Hepatocyte (in vitro differentiated cells): ENCODE data around the gene GDPD3. TPM values are rescaled to one million over a fixed set of nuclear protein-coding genes. Genes with fewer than 3 reads are reported as not detected.

ENCODE experiments used
- DNase-seq: peaks from one replicate; pipeline ENCODE4 v3.0.0-alpha.2; 2016; ENCODE audit warnings: low spot score
- H2AFZ ChIP-seq: fragments of 200-600 bp; sonication (generic); 2 replicates; pipeline ENCODE4 v1.6.0; 2016; ENCODE audit warnings: antibody characterized with exemption, mild to moderate bottlenecking
- H3K27ac ChIP-seq: fragments of 200-600 bp; sonication (generic); 2 replicates; pipeline ENCODE4 v1.5.1; 2016; ENCODE audit warnings: mild to moderate bottlenecking
- H3K27me3 ChIP-seq: fragments of 200-600 bp; sonication (generic); 2 replicates; pipeline ENCODE4 v1.6.1; 2016
- H3K36me3 ChIP-seq: fragments of 200-600 bp; sonication (generic); replicated peaks from 2 replicates; pipeline ENCODE4 v1.5.1; 2016; ENCODE audit warnings: low read depth; ENCODE audit not compliant: insufficient read depth
- H3K4me1 ChIP-seq: fragments of 200-600 bp; sonication (generic); 2 replicates; pipeline ENCODE4 v1.5.1; 2016; ENCODE audit warnings: mild to moderate bottlenecking, moderate library complexity; ENCODE audit not compliant: insufficient read depth
- H3K4me2 ChIP-seq: fragments of 200-600 bp; sonication (generic); 2 replicates; pipeline ENCODE4 v1.6.0; 2016
- H3K4me3 ChIP-seq: fragments of 200-600 bp; sonication (generic); 2 replicates; pipeline ENCODE4 v1.5.1; 2016; ENCODE audit warnings: mild to moderate bottlenecking
- H3K79me2 ChIP-seq: fragments of 200-600 bp; sonication (generic); 2 replicates; pipeline ENCODE4 v1.6.0; 2017; ENCODE audit warnings: mild to moderate bottlenecking
- H3K9me2 ChIP-seq: fragments of 200-600 bp; sonication (generic); replicated peaks from 2 replicates; pipeline ENCODE4 v1.6.0; 2017; ENCODE audit warnings: mild to moderate bottlenecking; ENCODE audit not compliant: insufficient read depth
- H3K9me3 ChIP-seq: fragments of 200-600 bp; sonication (generic); 2 replicates; pipeline ENCODE4 v1.5.1; 2016; ENCODE audit warnings: low read depth, mild to moderate bottlenecking
- H4K20me1 ChIP-seq: fragments of 200-600 bp; sonication (generic); 2 replicates; pipeline ENCODE4 v1.6.0; 2016; ENCODE audit warnings: mild to moderate bottlenecking; ENCODE audit not compliant: insufficient read depth, poor library complexity, severe bottlenecking
- CTCF ChIP-seq: fragments of 200-600 bp; sonication (generic); IDR thresholded peaks from 2 replicates; pipeline ENCODE4 v1.5.1; 2016; ENCODE audit warnings: antibody characterized with exemption, mild to moderate bottlenecking; ENCODE audit not compliant: poor library complexity
- EZH2 ChIP-seq: fragments of 200-600 bp; sonication (generic); IDR thresholded peaks from 2 replicates; pipeline ENCODE4 v1.6.1; 2016; ENCODE audit warnings: antibody characterized with exemption, mild to moderate bottlenecking, borderline replicate concordance
- EZH2phosphoT487 ChIP-seq: fragments of 200-600 bp; sonication (generic); IDR thresholded peaks from one replicate; pipeline ENCODE4 v1.6.1; 2018; ENCODE audit warnings: antibody characterized with exemption, mild to moderate bottlenecking, low read depth, moderate library complexity; ENCODE audit not compliant: unreplicated experiment, severe bottlenecking
- WGBS: methylation state at CpG from one replicate; pipeline ENCODE4 v1.1.6; 2016; ENCODE audit warnings: low lambda C conversion rate; ENCODE audit errors: missing lambda C conversion rate; 5-methylcytosine and 5-hydroxymethylcytosine counted together
- polyA plus RNA-seq: library from polyadenylated mRNA; unstranded; fragments of >200 nt; fragmentation: Nextera tagmentation; extraction: Ambion mirVana; gene quantifications from 2 replicates; pipeline ENCODE4 v1.2.1, GENCODE V29; 2016
- total RNA-seq: library from RNA; depleted of rRNA; stranded (reverse); fragments of >200 nt; gene quantifications from 2 replicates; pipeline ENCODE4 v1.2.3, GENCODE V29; 2014

Gene GDPD3
- total and polyA plus RNA-seq, 2 experiments from 2014 or later: 0.67 to 5.4 TPM

- no peak overlapping the region for H2AFZ ChIP-seq
- H3K79me2 ChIP-seq: peaks cover 51% of the 10 kb centered on the region
- no peaks in the 10 kb centered on the region for H3K36me3 ChIP-seq
- WGBS: 99% methylated on average over 7 of the region's 7 CpGs
- no peaks in the 10 kb centered on the region for H3K9me2 ChIP-seq
- H3K4me1 ChIP-seq: peaks cover 23% of the 10 kb centered on the region
- H3K4me3 ChIP-seq: no peak overlapping the region
- H3K9me3 ChIP-seq: no peaks in the 10 kb centered on the region
- H3K27me3 ChIP-seq: no peaks in the 10 kb centered on the region
- no peak overlapping the region for H3K27ac ChIP-seq
- peaks cover 21% of the 10 kb centered on the region for H4K20me1 ChIP-seq
- no peak overlapping the region for H3K4me2 ChIP-seq
- no peak for DNase-seq
- TF ChIP-seq EZH2 (no peak), EZH2phosphoT487 (no peak), CTCF (no peak)
Observed at GRCh38 chr16:30079480-30079879, 33.9 kb downstream of the GDPD3 start.

- Histone ChIP-seq H3K36me3 (no peaks in the 10 kb centered on the region), H3K9me3 (no peaks in the 10 kb centered on the region), H3K4me2 (no peak overlapping the region), H3K9me2 (no peaks in the 10 kb centered on the region), H4K20me1 (peaks cover 21% of the 10 kb centered on the region), H3K4me3 (no peak overlapping the region), H3K27me3 (no peaks in the 10 kb centered on the region), H3K79me2 (peaks cover 51% of the 10 kb centered on the region), H2AFZ (no peak overlapping the region), H3K27ac (no peak overlapping the region), H3K4me1 (peaks cover 23% of the 10 kb centered on the region)
- 97% methylated on average over 7 of the region's 7 CpGs for WGBS
- TF ChIP-seq EZH2 (no peak), EZH2phosphoT487 (no peak), CTCF (no peak)
- DNase-seq: no peak
Observed at GRCh38 chr16:30078744-30079143, 34.6 kb downstream of the GDPD3 start.

- Histone ChIP-seq H3K36me3 (no peaks in the 10 kb centered on the region), H3K27me3 (no peaks in the 10 kb centered on the region), H4K20me1 (peaks cover 21% of the 10 kb centered on the region), H3K4me1 (peaks cover 23% of the 10 kb centered on the region), H3K4me2 (peak overlapping the region; percentile 92), H3K79me2 (peaks cover 51% of the 10 kb centered on the region), H3K4me3 (no peak overlapping the region), H3K9me3 (no peaks in the 10 kb centered on the region), H3K27ac (no peak overlapping the region), H3K9me2 (no peaks in the 10 kb centered on the region), H2AFZ (no peak overlapping the region)
- no peak for DNase-seq
- TF ChIP-seq CTCF (no peak), EZH2 (no peak), EZH2phosphoT487 (no peak)
- 89% methylated on average over 6 of the region's 6 CpGs for WGBS
Observed at GRCh38 chr16:30077656-30078055, 35.7 kb downstream of the GDPD3 start.
